Measurements from ENCODE around the gene OVAAL. TPM values are rescaled to one million over a fixed set of nuclear protein-coding genes. Genes with fewer than 3 reads are reported as not detected.

Gene OVAAL
- total and polyA plus RNA-seq, 2 of the 4 experiments (the other 2 are of a cell fraction) = not detected

- TF ChIP-seq MAZ (IDR thresholded peaks at IDR 0.05; ENCODE audit: borderline replicate concordance, low read depth, low read length) = no peak
- no peak for TF ChIP-seq CTCF (conservative IDR thresholded peaks at IDR 0.05; ENCODE audit: low read depth, low read length)
- TF ChIP-seq USF2 (IDR thresholded peaks at IDR 0.05; ENCODE audit: low read depth, low read length) = no peak
- no peak for TF ChIP-seq RAD21 (IDR thresholded peaks at IDR 0.05; ENCODE audit: low read length)
- TF ChIP-seq CHD1 (IDR thresholded peaks at IDR 0.05; ENCODE audit: low read depth, low read length) = no peak
- no peak for TF ChIP-seq FOS (IDR thresholded peaks at IDR 0.05; ENCODE audit: low read depth, low read length)
- TF ChIP-seq RCOR1 (IDR thresholded peaks at IDR 0.05; ENCODE audit: insufficient replicate concordance, low read length) = no peak
- no peak for TF ChIP-seq SMC3 (IDR thresholded peaks at IDR 0.05; ENCODE audit: low read depth, low read length)
- TF ChIP-seq ELK1 (IDR thresholded peaks at IDR 0.05; ENCODE audit: borderline replicate concordance, low read depth, low read length) = no peak
- no peak for TF ChIP-seq MAFK (IDR thresholded peaks at IDR 0.05; ENCODE audit: low read depth, low read length)
- TF ChIP-seq POLR2A (IDR thresholded peaks at IDR 0.05; ENCODE audit: low read depth, low read length) = no peak
- no peak for TF ChIP-seq CEBPB (IDR thresholded peaks at IDR 0.05; ENCODE audit: low read depth, low read length)
- no peak for TF ChIP-seq BHLHE40 (IDR thresholded peaks at IDR 0.05; ENCODE audit: low read depth, low read length)
- TF ChIP-seq RFX5 (IDR thresholded peaks at IDR 0.05; ENCODE audit: low read depth, low read length) = no peak
- TF ChIP-seq NFE2L2 (IDR thresholded peaks at IDR 0.05; ENCODE audit: low read depth, low read length) = no peak
- TF ChIP-seq MXI1 (IDR thresholded peaks at IDR 0.05; ENCODE audit: borderline replicate concordance, low read depth, low read length) = no peak
- H2BK120ac ChIP-seq (ENCODE audit: low read depth, low read length) = no peak overlapping the region
- H4K20me1 ChIP-seq (ENCODE audit: insufficient read depth, low read length) = no peaks in the 10 kb centered on the region
- no peak overlapping the region for H3K56ac ChIP-seq (ENCODE audit: extremely low read depth, insufficient read depth, low read length)
- H2BK5ac ChIP-seq (ENCODE audit: low read depth, low read length, poor library complexity, severe bottlenecking) = no peak overlapping the region
- no peak overlapping the region for H2AFZ ChIP-seq (replicated peaks; ENCODE audit: low read length, poor library complexity)
- H4K91ac ChIP-seq (ENCODE audit: insufficient read depth, low read depth, low read length) = no peak overlapping the region
- H3K9ac ChIP-seq (ENCODE audit: low read depth, low read length) = no peak overlapping the region
- WGBS, 2 experiments (ENCODE audit: extremely low coverage in 2 of 2, insufficient read length in 1 of 2) = no CpG with 5 or more reads among the region's 7 CpGs
- ChIA-PET POLR2A (ENCODE audit: unreplicated experiment) (interaction anchor here (0.6 kb wide), 1 partner anchor 11 kb away, joined by 5 read pairs; no protein-coding TSS in a partner anchor), CTCF (interaction anchor here (0.5 to 1.1 kb wide), 2 partner anchors 8 to 295 kb away, joined by 3 to 4 read pairs; no protein-coding TSS in a partner anchor)
- DNase-seq (no peak), ATAC-seq (ENCODE audit: low read depth) (no peak)
- H4K8ac ChIP-seq (ENCODE audit: low read depth in 2 of 2, low read length in 2 of 2) = no peak overlapping the region
- H3K9me1 ChIP-seq (ENCODE audit: insufficient read depth, low read length) = no peaks in the 10 kb centered on the region
- intact Hi-C loops (cut with micrococcal nuclease) (no loop called here), in situ Hi-C loops (cut with MboI; ENCODE audit: low sequenced_read_pairs) (no loop called here), dilution Hi-C loops (cut with HindIII; ENCODE audit: low sequenced_read_pairs, unreplicated experiment) (no loop called here)
- H3K18ac ChIP-seq (ENCODE audit: low read depth, low read length) = no peak overlapping the region
- H3K27ac ChIP-seq (ENCODE audit: insufficient read depth, low read length) = no peak overlapping the region
- H3K36me3 ChIP-seq (ENCODE audit: control insufficient read depth, insufficient read depth, low read length) = no peaks in the 10 kb centered on the region
- H3K4me1 ChIP-seq (ENCODE audit: control insufficient read depth, insufficient read depth, low read length) = no peaks in the 10 kb centered on the region
- no peak overlapping the region for H3K14ac ChIP-seq (replicated peaks; ENCODE audit: low read depth, low read length)
- H3K23ac ChIP-seq (ENCODE audit: low read depth, low read length) = no peak overlapping the region
- H3K4ac ChIP-seq (ENCODE audit: low read depth, low read length) = no peak overlapping the region
- no peak overlapping the region for H2BK20ac ChIP-seq (ENCODE audit: low read depth, low read length)
- H3K79me1 ChIP-seq (ENCODE audit: low read depth in 1 of 2, low read length in 2 of 2) = no peaks in the 10 kb centered on the region
- no TSS peak for BruUV-seq (replicated peaks)
- H3K4me2 ChIP-seq (ENCODE audit: low read depth, low read length) = no peak overlapping the region
- H3K27me3 ChIP-seq (ENCODE audit: control insufficient read depth, insufficient read depth, low read length) = no peaks in the 10 kb centered on the region
- H3K9me3 ChIP-seq (ENCODE audit: control insufficient read depth, insufficient read depth, low read length) = no peaks in the 10 kb centered on the region
- no peak overlapping the region for H3K4me3 ChIP-seq (ENCODE audit: insufficient read depth, low read depth, low read length)
- no peak overlapping the region for H2BK15ac ChIP-seq (ENCODE audit: low read depth, low read length)
- H2AK9ac ChIP-seq (replicated peaks; ENCODE audit: low read depth, low read length, poor library complexity) = no peak overlapping the region
- no peak overlapping the region for H2AK5ac ChIP-seq (ENCODE audit: low read depth, low read length)
- no peak overlapping the region for H4K5ac ChIP-seq (ENCODE audit: low read depth, low read length)
Measured at GRCh38 chr1:180548686-180549317, 10.0 kb upstream of the OVAAL start.

Data from IMR-90 (cell line).